Measurements from ENCODE around the gene ACADS. TPM values are rescaled to one million over a fixed set of nuclear protein-coding genes. Genes with fewer than 3 reads are reported as not detected.

ACADS gene
- total RNA-seq, 4 donors from 2014 or later = 1.2 to 46.1 (median 13.9) TPM

GRCh38 chr12:120712610-120713009 lies 13.0 kb upstream of the ACADS start:
- no peak for DNase-seq
- no peaks in the 10 kb centered on the region for H3K9me3 ChIP-seq
- no peak for TF ChIP-seq CTCF (IDR thresholded peaks at IDR 0.05)
- TF ChIP-seq POLR2A (IDR thresholded peaks at IDR 0.05) = no peak
- no peaks in the 10 kb centered on the region for H3K27me3 ChIP-seq
- intact Hi-C loops (cut with DNase I; ENCODE audit: low total_unique reads) = loop anchor here (5.0 kb wide), 1 partner anchor 65 kb away; no protein-coding TSS in a partner anchor
- peaks cover 0 to 7% of the 10 kb centered on the region in 2 donors for H3K4me1 ChIP-seq
- H3K36me3 ChIP-seq = no peaks in the 10 kb centered on the region
- H3K4me3 ChIP-seq = no peak overlapping the region
- H3K27ac ChIP-seq = peak overlapping the region in 1 of 2 donors; percentile 88

DNA sequence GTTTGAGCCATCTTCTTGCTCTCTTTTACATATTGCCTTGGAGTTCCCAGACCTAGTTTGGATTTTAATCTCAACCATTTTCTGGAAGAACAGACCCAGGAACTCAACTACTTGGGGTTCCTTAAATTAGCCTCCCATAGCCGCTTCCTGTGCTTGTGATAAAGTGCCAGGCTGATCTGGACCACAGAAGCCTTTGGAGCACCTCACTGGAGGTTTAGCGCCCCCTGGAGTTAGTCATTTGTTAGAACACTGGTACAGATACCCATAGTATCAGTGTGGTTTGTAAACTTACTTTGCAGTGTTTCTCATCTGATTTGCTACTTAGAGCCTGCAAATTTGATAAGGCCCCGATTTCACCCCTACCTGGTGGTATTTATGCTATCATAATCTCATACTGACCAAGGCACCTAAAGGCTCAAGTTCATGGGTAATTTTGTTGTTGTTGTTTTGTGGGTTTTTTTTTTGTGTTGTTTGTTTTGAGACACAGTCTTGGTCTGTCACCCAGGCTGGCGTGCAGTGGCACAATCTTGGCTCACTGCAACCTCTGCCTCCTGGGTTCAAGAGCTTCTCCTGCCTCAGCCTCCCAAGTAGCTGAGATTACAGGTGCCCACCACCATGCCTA lies 11.7 kb upstream of the ACADS start:
- intact Hi-C loops (cut with DNase I; ENCODE audit: low total_unique reads) = loop anchor here (5.0 kb wide), 1 partner anchor 67 kb away; no protein-coding TSS in a partner anchor
- TF ChIP-seq CTCF (IDR thresholded peaks at IDR 0.05) = peak; percentile 72 to 87 (median 83)
- no peak for TF ChIP-seq POLR2A (IDR thresholded peaks at IDR 0.05)
- no peaks in the 10 kb centered on the region for H3K27me3 ChIP-seq
- DNase-seq = peak; percentile 46 to 79
- H3K9me3 ChIP-seq = no peaks in the 10 kb centered on the region
- H3K27ac ChIP-seq = no peak overlapping the region
- H3K36me3 ChIP-seq = no peaks in the 10 kb centered on the region
- H3K4me3 ChIP-seq = no peak overlapping the region
- peaks cover 0 to 7% of the 10 kb centered on the region in 2 donors for H3K4me1 ChIP-seq

DNA sequence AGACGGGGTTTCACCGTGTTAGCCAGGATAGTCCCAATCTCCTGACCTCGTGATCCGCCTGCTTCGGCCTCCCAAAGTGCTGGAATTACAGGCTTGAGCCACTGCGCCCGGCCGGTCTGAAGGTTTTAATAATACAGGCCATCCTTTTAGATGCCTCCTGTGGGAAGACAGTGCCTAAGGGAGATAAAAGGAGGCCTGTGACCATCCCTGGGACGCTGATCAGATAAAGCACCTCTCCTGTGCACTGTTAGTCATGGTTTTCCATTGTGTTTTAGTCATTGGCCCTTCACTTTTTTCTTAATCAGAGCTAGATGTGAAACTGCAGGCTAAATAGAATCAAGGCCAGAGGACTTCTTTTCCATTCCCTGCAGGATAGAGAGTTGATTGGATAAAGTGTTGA lies 7.6 kb upstream of the ACADS start:
- TF ChIP-seq CTCF (IDR thresholded peaks at IDR 0.05) = no peak
- no peak for TF ChIP-seq POLR2A (IDR thresholded peaks at IDR 0.05)
- no peak for DNase-seq
- H3K4me3 ChIP-seq = no peak overlapping the region
- H3K36me3 ChIP-seq = no peaks in the 10 kb centered on the region
- H3K9me3 ChIP-seq = no peaks in the 10 kb centered on the region
- H3K27ac ChIP-seq = no peak overlapping the region
- H3K27me3 ChIP-seq = no peaks in the 10 kb centered on the region
- intact Hi-C loops (cut with DNase I; ENCODE audit: low total_unique reads) = no loop called here
- no peaks in the 10 kb centered on the region for H3K4me1 ChIP-seq

DNA sequence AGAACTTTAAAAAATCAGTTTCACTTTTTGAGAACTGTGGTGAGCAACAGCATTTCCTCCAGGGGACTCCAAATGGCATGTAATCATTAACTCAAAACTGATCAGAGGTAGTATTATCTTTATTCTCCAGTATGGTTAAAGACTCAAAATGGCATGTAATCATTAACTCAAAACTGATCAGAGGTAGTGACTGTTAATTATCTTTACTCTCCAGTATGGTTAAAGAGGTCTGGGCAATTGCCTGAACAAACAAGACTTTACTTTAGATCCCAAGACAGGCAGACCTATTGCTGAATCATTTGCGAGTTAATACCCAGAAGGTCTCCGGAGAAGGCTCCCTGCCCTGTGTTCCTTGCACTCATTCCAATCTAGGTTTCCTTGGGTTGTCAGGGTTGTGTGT lies 6.6 kb upstream of the ACADS start:
- no peaks in the 10 kb centered on the region for H3K4me1 ChIP-seq
- H3K27ac ChIP-seq = no peak overlapping the region
- no peak for DNase-seq
- intact Hi-C loops (cut with DNase I; ENCODE audit: low total_unique reads) = no loop called here
- no peak for TF ChIP-seq POLR2A (IDR thresholded peaks at IDR 0.05)
- TF ChIP-seq CTCF (IDR thresholded peaks at IDR 0.05) = no peak
- no peaks in the 10 kb centered on the region for H3K27me3 ChIP-seq
- no peaks in the 10 kb centered on the region for H3K9me3 ChIP-seq
- H3K4me3 ChIP-seq = no peak overlapping the region
- H3K36me3 ChIP-seq = no peaks in the 10 kb centered on the region

GRCh38 chr12:120719496-120720233 lies 6.0 kb upstream of the ACADS start:
- intact Hi-C loops (cut with DNase I; ENCODE audit: low total_unique reads) = no loop called here
- no peaks in the 10 kb centered on the region for H3K4me1 ChIP-seq
- no peak overlapping the region for H3K27ac ChIP-seq
- no peak overlapping the region for H3K4me3 ChIP-seq
- no peaks in the 10 kb centered on the region for H3K27me3 ChIP-seq
- H3K9me3 ChIP-seq = no peaks in the 10 kb centered on the region
- TF ChIP-seq POLR2A (IDR thresholded peaks at IDR 0.05) = no peak
- no peak for TF ChIP-seq CTCF (IDR thresholded peaks at IDR 0.05)
- no peaks in the 10 kb centered on the region for H3K36me3 ChIP-seq
- no peak for DNase-seq

Data from uterus (tissue), 4 donors.